GM18951 (cell line): Measurements from ENCODE around the gene ZNF385B.

Experiments
- POLR2A ChIP-seq: IDR thresholded peaks from 4 replicates; pipeline ENCODE4 v1.6.1; 2011; ENCODE audit warnings: mild to moderate bottlenecking; ENCODE audit not compliant: insufficient read length, insufficient read depth; ENCODE audit errors: extremely low read depth
- in situ Hi-C: fragments of 300-500 bp; cut with MboI; formaldehyde crosslinking; loops from one replicate; pipeline ENCODE4 v1.12.0; 2022; ENCODE audit warnings: low sequenced_read_pairs, mixed read lengths, inconsistent platforms; ENCODE audit not compliant: unreplicated experiment

The ZNF385B gene

DNA sequence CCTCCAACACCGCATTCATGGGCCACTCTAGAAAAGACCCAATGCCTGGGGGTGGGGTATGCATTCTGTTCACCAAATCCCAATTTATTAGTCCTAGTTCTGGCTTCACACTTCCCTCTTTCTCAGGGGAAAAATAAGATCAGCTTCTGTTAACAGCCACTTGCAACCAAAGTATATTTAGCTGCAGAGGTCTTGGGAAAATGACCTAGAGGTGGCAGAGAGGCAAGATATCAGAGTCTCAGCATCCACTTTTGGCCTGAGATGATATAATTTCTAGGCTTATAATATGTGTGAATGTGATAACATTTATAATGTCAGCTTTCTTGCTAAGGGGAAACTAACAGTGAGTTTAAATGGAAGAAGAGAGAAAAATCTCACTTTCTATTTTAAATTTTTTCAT is 89.1 kb downstream of the ZNF385B start:
- no peak for TF ChIP-seq POLR2A
- in situ Hi-C loops = no loop called here

DNA sequence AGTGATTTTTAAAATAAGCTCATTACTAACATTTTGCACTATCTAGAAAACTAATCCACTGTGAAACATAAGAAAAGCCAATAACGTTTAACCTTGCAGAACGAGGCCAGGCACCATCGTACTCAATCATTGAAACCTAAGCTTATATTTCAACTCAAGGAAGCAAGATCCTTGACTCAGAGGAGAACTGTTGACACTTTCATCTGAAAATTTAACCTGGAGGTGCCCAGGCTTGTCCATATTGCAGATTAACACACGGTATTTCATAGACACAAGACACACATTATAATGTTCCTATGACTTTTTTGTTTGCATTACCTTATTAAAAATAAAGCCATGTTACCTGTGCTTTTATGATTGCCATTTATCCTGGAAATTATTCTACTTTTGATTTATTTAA is 89.6 kb downstream of the ZNF385B start:
- no peak for TF ChIP-seq POLR2A
- in situ Hi-C loops = no loop called here

DNA sequence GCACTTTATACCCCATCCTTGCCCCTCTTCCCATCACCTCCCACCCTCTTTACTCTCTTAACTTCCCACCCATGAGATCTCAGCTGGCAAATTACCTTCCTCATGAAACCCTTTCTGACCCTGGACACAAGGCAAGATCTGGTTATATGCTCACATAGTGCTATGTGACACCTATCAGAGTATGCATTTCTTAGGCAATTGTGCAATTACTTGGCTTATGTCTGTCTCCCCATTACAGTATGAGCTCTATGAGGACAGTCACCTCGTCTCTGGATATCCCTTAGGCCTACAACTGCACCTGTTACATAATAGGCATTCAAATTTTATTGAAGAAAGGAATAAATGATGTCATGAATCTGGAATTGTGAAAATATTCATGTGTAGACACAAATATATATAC is 91.4 kb downstream of the ZNF385B start:
- in situ Hi-C loops = no loop called here
- TF ChIP-seq POLR2A = no peak

DNA sequence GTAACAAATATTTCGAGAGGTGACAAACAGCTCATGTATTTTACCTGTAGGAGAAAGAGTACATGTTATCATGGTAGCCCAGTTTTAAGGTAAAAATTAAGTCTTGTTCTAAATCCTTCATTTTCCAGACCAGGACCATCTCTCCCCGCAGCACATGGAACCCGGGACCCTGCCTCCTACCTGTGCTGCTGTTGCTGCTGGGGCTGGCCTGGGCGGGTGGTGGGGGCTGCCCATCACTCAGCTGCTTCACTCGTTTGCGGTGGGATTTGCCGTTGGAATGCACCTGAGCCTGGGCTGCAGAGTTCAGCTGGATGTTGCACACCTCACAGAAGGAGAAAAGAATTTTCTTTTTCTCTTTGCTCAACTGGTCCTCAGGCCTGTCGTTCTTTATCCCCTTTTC is 92.1 kb downstream of the ZNF385B start:
- in situ Hi-C loops = no loop called here
- no peak for TF ChIP-seq POLR2A

DNA sequence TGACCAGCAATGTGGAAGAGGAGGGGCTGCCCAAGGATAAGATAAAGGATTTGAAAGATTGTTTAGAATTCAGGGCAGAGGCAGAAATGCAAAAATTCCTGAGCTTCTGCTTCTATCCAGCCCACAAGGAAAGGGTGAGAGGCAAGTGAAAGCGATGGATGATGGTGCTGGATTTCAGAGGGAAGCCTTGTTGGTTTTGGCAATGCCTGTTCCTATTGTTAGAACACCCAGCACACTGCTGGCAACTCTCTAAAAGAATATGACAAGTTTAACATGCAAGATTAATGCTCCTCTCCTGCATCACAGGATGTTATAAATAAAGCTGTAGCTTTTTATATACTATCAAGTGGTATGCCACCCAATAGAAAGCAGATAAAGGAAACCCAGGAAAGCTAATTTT is 92.6 kb downstream of the ZNF385B start:
- in situ Hi-C loops = no loop called here
- no peak for TF ChIP-seq POLR2A

DNA sequence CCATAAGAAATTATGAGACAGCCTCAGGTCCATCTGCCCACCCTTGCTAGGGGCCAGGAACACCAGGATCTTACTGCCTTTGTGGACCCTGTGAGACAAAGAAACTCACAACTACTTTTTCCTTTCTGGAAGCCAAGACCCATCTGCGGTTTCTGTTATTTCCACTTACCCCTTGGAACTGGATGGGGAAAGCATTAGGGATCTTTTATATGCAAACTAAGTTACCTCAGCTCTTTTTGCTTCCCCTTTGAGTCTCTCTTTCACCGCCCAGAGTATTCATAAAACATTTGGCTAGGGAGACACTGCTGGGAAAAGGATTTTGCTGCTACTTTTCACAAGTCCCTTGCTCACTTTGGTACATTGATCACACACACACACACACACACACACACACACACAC is 95.7 kb downstream of the ZNF385B start:
- no peak for TF ChIP-seq POLR2A
- in situ Hi-C loops = no loop called here

DNA sequence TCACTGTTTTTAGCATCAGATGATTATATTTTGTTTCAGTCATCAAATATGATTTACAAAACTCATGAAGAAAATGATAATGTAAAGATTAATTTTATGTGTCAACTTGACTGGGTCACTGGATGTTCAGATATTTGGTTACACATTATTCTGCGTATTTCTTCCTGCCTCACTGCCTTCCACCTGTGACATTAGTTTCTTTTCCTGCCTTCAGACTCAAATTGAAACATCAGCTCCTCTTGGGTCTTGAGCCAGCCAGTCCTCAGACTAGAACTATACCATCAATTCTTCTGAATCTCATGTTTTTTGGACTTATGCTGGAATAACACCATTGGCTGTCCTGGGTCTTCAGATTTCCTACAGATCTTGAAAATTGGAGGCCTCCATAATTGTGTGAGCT is 96.7 kb downstream of the ZNF385B start:
- in situ Hi-C loops = no loop called here
- no peak for TF ChIP-seq POLR2A

DNA sequence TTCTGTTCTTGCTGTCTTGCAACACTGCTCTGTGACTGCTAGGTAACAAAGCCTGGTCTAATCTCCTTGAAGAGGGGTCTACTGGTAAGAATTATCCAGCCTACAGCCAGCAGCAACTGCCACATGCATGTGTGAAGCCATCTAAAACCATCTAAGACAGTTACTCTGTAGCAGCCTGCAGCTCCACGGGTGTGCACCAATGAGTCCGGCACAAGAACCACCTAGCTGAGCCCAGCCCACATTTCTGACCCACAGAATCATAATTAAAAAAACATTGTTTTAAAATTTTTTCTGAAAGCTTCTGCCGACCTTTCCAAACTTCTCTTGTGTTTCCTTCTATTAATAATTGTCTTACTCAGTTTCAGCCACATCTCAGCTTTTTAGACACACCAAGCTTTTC is 102.8 kb downstream of the ZNF385B start:
- in situ Hi-C loops = no loop called here

DNA sequence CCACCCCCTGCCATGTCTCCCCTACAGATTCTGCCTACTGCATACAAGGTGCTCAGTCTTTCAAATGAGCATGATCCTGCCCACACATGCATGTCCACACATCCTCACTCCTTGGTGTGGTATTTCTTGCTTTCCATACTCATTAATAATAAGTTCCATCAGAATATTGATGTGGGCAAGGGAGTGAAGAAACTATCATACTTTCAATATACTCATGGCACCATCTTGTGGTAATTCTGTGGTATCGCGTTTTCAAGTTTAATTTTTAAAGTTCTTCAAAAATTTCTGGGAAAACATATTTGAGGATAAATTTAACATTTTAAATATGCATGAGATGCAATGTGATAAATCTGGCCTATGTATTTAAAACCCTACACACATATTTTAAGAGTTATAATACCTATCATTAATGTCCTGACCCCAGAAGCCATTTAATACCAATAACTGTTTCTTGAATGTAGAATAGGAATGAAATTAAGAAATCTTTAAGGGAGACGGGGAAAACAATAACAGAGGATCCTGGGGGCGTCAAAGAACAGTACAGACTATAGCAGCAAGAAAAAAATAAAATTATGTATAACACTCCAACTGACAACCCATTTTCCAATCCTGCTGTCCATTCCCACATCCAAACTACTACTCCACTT is 110.1 kb downstream of the ZNF385B start:
- in situ Hi-C loops = no loop called here
- TF ChIP-seq POLR2A = no peak

More for the DNA sequence above, 102.8 kb downstream of the ZNF385B start:
- TF ChIP-seq POLR2A = no peak

DNA sequence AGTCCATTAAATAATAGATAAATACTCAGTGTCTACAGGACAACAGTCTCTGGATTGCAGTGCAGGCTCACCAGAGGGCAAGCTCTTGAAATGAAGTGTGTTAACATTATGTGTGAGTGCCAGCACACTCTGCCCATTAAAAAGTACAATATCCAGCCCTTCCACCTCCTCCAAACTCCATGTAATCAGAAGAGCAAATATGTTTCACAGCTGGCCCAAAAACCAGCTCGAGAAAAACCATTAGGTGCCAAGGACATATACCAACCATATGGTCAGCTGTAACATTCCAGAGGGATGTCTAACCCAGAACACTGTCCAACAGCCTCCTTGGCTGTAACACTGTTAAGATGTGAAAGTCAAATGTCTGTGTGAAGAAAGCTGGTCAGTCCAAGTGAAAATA is 112.2 kb downstream of the ZNF385B start:
- no peak for TF ChIP-seq POLR2A
- in situ Hi-C loops = loop anchor here (25.0 kb wide), 3 partner anchors 312 to 987 kb away; no protein-coding TSS in a partner anchor

DNA sequence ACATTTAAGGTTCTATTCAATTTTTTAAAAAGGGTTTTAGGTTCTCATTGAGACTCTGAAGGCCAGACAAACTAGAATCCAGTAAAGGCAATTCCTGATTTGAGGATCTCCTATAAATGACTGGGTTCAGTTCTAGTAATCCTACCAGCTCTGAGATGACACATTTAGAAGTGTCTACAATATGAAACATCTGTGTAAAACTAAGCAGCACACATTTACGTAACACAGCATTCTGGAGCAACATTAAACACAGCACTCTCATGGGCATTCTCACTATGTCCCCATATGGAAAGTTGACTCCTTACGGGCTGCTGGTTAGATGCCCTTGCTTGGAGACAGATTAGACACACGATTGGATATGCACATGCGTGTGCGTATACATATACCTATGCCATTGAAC is 114.4 kb downstream of the ZNF385B start:
- in situ Hi-C loops = loop anchor here (25.0 kb wide), 3 partner anchors 310 to 985 kb away; no protein-coding TSS in a partner anchor
- TF ChIP-seq POLR2A = no peak

DNA sequence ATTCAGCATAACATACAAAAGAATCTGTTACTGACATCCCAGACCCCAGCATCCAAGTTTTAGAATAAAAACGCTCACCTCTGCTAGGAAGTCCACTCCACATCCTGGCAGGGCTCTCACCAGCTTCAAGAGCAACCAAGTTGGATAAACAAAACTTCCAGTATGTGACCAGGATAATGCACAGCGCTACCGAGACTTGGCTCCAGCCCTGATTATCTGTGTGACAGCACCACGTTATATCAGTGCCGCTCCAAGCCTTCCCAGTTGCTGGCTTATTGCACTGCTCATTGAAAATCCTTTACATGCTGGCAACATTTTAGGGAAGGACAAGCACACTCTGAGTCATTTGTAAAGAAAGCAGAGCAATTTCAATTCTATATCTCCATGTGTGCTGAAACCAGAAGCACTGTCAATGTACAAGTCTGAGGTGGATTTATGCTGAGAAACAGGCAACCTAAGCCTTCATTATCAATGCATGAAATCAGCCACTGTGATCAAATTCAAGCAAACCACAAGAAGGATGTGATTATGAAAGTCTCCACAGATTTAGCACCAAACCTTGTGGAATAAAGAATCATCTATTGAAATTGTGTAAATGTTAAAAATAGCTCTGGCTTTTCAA is 115.7 kb downstream of the ZNF385B start:
- TF ChIP-seq POLR2A = no peak
- in situ Hi-C loops = loop anchor here (25.0 kb wide), 3 partner anchors 308 to 983 kb away; no protein-coding TSS in a partner anchor

DNA sequence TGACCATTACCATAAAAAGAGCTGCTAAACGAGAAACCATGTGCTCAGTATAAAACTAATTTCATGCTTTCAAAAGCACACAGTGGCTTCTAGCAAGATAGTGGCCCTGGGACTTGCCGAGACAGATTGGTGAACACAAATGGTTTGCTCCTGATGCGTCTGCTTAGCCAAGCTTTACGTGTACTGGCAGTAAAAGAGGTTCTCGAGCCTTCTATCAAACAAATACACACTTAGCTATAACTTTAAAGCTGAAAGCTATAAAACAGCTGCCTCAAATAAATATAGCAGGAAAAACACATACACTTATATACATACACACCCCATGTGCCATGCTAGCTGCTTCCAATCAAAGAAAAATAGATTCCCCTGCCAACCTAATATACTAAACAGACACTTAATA is 117.0 kb downstream of the ZNF385B start:
- in situ Hi-C loops = loop anchor here (25.0 kb wide), 3 partner anchors 307 to 982 kb away; no protein-coding TSS in a partner anchor
- no peak for TF ChIP-seq POLR2A

DNA sequence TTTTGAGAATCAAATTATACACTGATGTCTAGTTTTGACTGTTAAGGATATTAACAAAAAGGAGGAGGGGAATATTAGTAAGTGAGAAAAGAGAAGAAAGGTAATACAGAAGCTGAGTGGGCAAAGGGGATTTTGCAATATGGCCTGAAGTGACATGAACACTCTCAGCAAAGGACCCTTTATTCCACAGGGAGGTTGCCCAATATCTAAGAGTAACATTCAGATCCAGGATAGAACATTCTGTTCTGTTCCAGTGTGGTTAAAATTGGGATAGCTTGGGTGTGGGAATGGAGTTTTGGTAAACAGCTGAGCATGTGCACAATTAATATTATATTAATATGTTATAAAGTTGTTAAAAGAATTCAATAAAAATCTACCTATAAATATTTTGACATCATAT is 120.1 kb downstream of the ZNF385B start:
- in situ Hi-C loops = loop anchor here (25.0 kb wide), 3 partner anchors 304 to 979 kb away; no protein-coding TSS in a partner anchor
- no peak for TF ChIP-seq POLR2A
